C4-2B (cell line): ENCODE results near the gene BMP5.

Experiments
- CTCF ChIP-seq: fragments of 450-650 bp; conservative IDR thresholded peaks from 2 replicates; pipeline ENCODE4 v1.5.1; 2017; ENCODE audit warnings: mild to moderate bottlenecking
- ZFX ChIP-seq: fragments of 450-650 bp; IDR thresholded peaks from 2 replicates; pipeline ENCODE4 v1.6.1; 2017

- no peak for TF ChIP-seq CTCF
- TF ChIP-seq ZFX, result no peak
Observed at GRCh38 chr6:55713436-55713835, 162.0 kb downstream of the BMP5 start.
